Measurements from ENCODE around the gene XPO1. TPM values are rescaled to one million over a fixed set of nuclear protein-coding genes. Genes with fewer than 3 reads are reported as not detected.

Gene XPO1
- total and polyA plus RNA-seq, 10 donors = 56.8 to 164 (median 101) TPM

- intact Hi-C loops (cut with DNase I; ENCODE audit: low total_unique reads) = no loop called here
- TF ChIP-seq POLR2A (IDR thresholded peaks at IDR 0.05) (no peak), POLR2AphosphoS5 (IDR thresholded peaks at IDR 0.05) (no peak)
- TF ChIP-seq, protein P1, sequence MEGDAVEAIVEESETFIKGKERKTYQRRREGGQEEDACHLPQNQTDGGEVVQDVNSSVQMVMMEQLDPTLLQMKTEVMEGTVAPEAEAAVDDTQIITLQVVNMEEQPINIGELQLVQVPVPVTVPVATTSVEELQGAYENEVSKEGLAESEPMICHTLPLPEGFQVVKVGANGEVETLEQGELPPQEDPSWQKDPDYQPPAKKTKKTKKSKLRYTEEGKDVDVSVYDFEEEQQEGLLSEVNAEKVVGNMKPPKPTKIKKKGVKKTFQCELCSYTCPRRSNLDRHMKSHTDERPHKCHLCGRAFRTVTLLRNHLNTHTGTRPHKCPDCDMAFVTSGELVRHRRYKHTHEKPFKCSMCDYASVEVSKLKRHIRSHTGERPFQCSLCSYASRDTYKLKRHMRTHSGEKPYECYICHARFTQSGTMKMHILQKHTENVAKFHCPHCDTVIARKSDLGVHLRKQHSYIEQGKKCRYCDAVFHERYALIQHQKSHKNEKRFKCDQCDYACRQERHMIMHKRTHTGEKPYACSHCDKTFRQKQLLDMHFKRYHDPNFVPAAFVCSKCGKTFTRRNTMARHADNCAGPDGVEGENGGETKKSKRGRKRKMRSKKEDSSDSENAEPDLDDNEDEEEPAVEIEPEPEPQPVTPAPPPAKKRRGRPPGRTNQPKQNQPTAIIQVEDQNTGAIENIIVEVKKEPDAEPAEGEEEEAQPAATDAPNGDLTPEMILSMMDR (IDR thresholded peaks at IDR 0.05 in 8 of 11, conservative IDR thresholded peaks at IDR 0.05 in 3 of 11) = no peak
- Histone ChIP-seq H3K27me3 (replicated peaks in 1 of 7) (no peaks in the 10 kb centered on the region), H3K4me1 (no peaks in the 10 kb centered on the region), H3K36me3 (no peaks in the 10 kb centered on the region), H3K27ac (no peak overlapping the region), H3K9me3 (no peaks in the 10 kb centered on the region), H3K4me3 (no peak overlapping the region)
- 72 to 82% (median 80%) methylated on average over 3 of the region's 3 CpGs for WGBS, 5 donors
- DNase-seq = no peak
Observed at GRCh38 chr2:61582165-61582564, 44.0 kb upstream of the XPO1 start.

GRCh38 chr2:61581716-61582115, 43.6 kb upstream of the XPO1 start:
- Histone ChIP-seq H3K9me3 (no peaks in the 10 kb centered on the region), H3K4me1 (no peaks in the 10 kb centered on the region), H3K4me3 (no peak overlapping the region), H3K36me3 (no peaks in the 10 kb centered on the region), H3K27me3 (replicated peaks in 1 of 7) (no peaks in the 10 kb centered on the region), H3K27ac (no peak overlapping the region)
- intact Hi-C loops (cut with DNase I; ENCODE audit: low total_unique reads) = no loop called here
- DNase-seq = no peak
- WGBS, 5 donors = 92 to 97% (median 96%) methylated on average over 1 of the region's 1 CpG
- TF ChIP-seq, protein P1 (IDR thresholded peaks at IDR 0.05 in 8 of 11, conservative IDR thresholded peaks at IDR 0.05 in 3 of 11) = no peak
- TF ChIP-seq POLR2A (IDR thresholded peaks at IDR 0.05) (no peak), POLR2AphosphoS5 (IDR thresholded peaks at IDR 0.05) (no peak)

GRCh38 chr2:61575447-61575859, 37.3 kb upstream of the XPO1 start:
- intact Hi-C loops (cut with DNase I; ENCODE audit: low total_unique reads) = no loop called here
- no peak overlapping the region for H3K27ac ChIP-seq
- no peaks in the 10 kb centered on the region for H3K9me3 ChIP-seq
- no peak for DNase-seq
- H3K4me3 ChIP-seq = no peak overlapping the region
- no peak for TF ChIP-seq POLR2AphosphoS5 (IDR thresholded peaks at IDR 0.05)
- TF ChIP-seq, protein P1 (IDR thresholded peaks at IDR 0.05 in 8 of 11, conservative IDR thresholded peaks at IDR 0.05 in 3 of 11) = no peak
- no peak for TF ChIP-seq POLR2A (IDR thresholded peaks at IDR 0.05)
- no peaks in the 10 kb centered on the region for H3K27me3 ChIP-seq (replicated peaks in 1 of 7)
- 12 to 25% (median 14%) methylated on average over 3 of the region's 3 CpGs for WGBS, 5 donors
- H3K36me3 ChIP-seq = no peaks in the 10 kb centered on the region
- no peaks in the 10 kb centered on the region for H3K4me1 ChIP-seq

GRCh38 chr2:61566566-61566965, 28.4 kb upstream of the XPO1 start:
- Histone ChIP-seq H3K27me3 (replicated peaks in 1 of 7) (no peaks in the 10 kb centered on the region), H3K36me3 (no peaks in the 10 kb centered on the region), H3K27ac (no peak overlapping the region), H3K4me1 (no peaks in the 10 kb centered on the region), H3K4me3 (no peak overlapping the region), H3K9me3 (no peaks in the 10 kb centered on the region)
- intact Hi-C loops (cut with DNase I; ENCODE audit: low total_unique reads) = no loop called here
- TF ChIP-seq POLR2AphosphoS5 (IDR thresholded peaks at IDR 0.05) = no peak
- no peak for TF ChIP-seq POLR2A (IDR thresholded peaks at IDR 0.05)
- TF ChIP-seq, protein P1 (IDR thresholded peaks at IDR 0.05 in 8 of 11, conservative IDR thresholded peaks at IDR 0.05 in 3 of 11) = no peak
- 91 to 98% (median 92%) methylated on average over 7 of the region's 7 CpGs for WGBS, 5 donors
- DNase-seq = no peak
